Posterior vena cava (tissue), 2 donors: Measurements from ENCODE around the gene SPDYC. TPM values are rescaled to one million over a fixed set of nuclear protein-coding genes. Genes with fewer than 3 reads are reported as not detected.
"Not testable (repeated sequence)": the region's sequence is repeated elsewhere in the genome, so short reads cannot be mapped to it uniquely, and the experiment has no call there.

Experiments
- DNase-seq: peaks from one replicate; pipeline ENCODE4 v3.0.0-alpha.2; 2020; ENCODE audit warnings: low spot score
- intact Hi-C, 2 donors: fragments of 100-400 bp; cut with DNase I; formaldehyde crosslinking; loops; one replicate each; pipeline versions ENCODE4 v1.14.1 to v1.14.2; 2022 to 2023
- total RNA-seq, 2 donors: library from RNA; stranded (reverse); fragmentation: NEBNext Ultra II Directional; extraction: Animal tissue kit (Norgen Biotek cat#: 25700); gene quantifications; one replicate each; pipeline ENCODE4 v1.2.1, GENCODE V29; 2021
- donor health status: DM: yes; HTN: yes; CAD: no.
- donor health status: DM: yes; HTN: yes; CAD: no.

SPDYC gene
- total RNA-seq, 2 donors from 2014 or later: not detected

DNA sequence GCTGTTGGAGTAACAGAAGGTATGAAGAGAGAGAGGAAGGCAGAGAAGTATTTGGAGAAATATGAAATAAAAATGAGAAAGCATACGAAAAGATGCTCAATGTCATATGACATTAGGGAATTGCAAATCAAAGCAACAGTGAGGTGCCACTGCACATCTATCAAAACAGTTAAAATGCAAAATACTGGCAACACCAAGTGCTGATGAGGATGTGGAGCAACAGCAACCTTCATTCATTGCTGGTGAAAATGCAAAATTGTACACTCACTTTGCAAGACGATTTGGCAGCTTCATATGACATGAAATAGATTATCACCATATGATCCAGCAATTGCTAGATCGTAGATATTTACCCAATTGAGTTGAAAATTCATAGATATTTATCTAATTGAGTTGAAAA lies 9.4 kb upstream of the SPDYC start:
- DNase-seq: no peak
- intact Hi-C loops: no loop called here

DNA sequence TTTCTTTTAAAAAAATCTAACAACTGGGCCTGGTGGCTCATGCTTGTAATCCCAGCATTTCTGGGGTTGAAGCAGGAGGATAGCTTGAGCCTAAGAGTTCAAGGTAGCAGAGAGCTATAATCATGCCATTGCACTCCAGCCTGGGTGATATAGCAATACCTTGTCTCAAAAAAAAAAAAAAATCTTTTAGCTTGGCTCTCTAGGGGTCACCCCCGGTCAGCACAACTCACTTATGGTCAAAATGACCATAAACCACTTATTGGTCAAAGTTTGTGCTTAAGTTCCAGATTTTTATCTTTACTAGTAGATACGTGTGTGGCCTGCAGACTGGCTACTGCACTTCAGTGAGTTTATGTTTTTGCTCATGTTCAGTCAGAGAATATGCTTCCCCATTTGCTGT lies 6.3 kb upstream of the SPDYC start:
- intact Hi-C loops: no loop called here
- DNase-seq: no peak

DNA sequence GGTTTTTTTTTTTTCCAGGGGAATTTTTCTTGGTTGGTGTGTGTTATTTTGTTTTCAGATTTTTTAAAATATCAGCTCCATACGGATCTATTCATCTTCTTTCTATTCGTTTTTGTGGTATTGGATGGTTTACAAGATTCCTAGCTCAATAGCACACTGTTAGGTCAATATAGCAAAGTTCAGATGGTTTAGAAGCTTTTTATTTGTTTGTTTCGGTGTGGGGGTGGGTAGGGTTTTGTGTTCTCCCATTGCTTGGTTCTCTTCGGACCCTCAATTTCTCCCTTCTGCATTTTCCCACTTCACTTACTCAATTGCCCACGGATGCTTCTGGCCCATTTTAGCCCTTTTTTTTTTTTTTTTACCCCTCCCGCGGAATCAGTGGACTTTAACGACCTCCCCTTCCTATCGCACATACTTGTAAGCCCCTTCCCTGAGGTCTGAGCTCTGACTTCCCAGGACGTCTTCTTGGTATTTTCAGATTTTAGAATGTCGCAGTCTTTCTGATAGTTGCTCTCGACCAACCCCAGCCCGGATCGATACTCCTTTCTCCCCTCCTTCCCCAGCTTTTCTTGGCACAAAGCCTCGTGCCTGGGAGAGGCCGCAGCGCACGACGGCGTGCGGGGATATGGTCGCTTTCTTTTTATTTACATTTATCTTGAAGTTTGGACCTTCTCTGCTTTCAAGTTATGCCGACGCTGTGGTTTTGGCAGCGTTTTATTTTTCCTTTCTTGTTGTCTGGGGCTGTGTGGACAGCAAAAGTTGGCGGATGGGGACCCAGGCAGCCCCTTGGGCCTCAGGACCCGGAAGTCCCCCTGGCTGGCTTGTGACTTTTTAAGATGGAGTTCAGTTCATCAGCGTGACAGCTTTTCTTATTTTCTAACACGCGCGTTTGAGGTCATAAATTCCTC lies 4.4 kb upstream of the SPDYC start:
- intact Hi-C loops: no loop called here
- DNase-seq: no peak

DNA sequence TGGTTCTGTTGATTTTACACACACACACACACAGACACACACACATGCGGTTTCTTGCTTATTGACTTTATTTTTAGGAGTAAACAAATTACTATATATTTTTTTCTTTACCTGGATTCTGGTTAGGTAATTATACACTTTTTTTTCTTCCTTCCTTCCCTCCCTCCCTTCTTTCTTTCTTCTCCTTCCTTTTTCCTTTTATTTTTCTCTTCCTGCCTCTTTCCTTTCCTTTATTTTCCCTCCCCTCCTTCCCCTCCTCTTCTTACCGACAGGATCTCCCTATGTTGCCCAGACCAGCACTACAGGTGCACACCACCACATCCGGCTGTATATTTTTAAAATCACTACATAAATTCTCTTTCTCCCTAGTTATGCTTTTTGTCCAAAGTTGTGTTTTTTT lies 3.1 kb upstream of the SPDYC start:
- intact Hi-C loops: no loop called here

DNA sequence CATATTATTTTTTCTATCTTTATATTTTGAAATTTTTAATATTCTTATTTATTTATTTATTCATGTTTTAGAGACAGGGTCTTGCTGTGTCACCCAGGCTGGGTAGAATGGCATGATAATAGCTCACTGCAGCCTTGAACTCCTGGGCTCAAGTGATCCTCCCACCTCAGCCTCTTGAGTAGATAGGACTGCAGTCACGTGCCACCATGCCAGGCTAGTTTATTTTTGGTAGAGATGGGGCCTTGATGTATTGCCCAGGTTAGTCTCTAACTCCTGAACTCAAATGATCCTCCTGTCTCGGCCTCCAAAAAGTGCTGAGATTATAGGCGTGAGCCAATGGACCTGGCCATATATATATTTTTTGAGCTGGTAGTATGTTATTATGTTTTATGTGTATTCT lies 2.4 kb upstream of the SPDYC start:
- intact Hi-C loops: no loop called here
- DNase-seq: no peak

More for the DNA sequence above, 3.1 kb upstream of the SPDYC start:
- DNase-seq: no peak

DNA sequence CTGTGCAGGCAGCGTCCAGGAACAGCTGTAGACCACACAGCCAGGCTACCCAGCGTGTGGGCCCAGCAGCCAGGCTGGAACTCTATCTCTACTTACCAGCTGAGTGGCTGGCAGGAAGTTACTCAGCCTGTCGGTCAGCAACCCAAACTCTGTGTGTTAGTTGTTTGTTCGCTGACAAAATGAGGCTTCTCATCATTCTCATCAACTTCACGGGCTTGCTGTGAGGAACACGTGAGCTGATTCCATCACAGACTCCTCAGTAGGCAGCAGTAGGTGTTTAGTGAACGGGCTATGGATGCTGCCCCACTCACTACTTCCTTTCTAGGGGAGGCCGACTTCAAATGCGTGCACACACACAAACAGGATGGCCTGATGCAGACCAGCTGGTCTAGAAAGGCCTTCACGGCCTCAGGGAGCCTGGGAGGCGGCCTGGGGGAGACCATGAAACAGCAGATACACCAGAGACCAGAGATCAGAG lies 830 bp upstream of the SPDYC start:
- intact Hi-C loops: no loop called here
- DNase-seq: no peak

DNA sequence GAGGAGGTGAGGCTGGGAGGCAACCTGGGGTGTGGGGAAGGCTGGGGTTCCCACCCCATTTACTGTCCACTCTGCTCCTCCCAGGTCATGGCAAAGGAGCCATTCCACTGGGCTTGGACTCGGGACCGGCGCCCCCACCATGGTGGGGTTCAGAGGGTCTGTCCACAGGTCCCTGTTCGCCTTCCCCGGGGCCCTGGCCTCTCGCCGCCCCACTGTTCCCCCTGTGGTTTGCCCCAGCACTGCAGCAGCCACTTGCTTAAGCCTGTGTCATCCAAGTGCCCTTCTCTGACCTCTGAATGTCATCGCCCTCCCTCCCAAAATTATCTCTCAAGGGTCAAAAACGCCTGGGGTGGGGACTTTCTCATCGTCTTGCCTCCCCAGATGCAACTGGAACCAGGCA lies 2.6 kb downstream of the SPDYC start:
- no peak for DNase-seq
- intact Hi-C loops: no loop called here

DNA sequence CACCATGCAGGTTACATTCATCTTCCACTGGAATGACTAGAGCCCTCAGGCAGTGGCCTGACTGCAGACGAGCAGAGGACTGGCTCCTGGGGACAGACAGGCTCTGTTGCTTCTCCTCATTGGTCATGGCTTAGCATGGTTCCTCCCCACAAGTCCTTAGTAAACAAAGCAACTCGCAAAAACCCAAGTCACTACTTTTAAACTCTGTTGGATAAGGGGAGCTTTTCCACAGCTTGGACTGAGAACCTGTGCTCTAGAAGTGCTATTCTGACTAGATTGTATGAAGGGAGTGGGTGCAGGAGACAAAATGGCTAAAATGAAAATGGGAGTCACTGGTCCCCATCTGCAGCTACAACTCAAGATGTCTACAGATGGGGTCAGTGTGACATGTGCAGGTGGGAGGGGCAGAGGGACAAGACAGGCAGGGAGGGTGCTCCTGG lies 4.6 kb downstream of the SPDYC start:
- intact Hi-C loops, DNase-seq: not testable (repeated sequence)

DNA sequence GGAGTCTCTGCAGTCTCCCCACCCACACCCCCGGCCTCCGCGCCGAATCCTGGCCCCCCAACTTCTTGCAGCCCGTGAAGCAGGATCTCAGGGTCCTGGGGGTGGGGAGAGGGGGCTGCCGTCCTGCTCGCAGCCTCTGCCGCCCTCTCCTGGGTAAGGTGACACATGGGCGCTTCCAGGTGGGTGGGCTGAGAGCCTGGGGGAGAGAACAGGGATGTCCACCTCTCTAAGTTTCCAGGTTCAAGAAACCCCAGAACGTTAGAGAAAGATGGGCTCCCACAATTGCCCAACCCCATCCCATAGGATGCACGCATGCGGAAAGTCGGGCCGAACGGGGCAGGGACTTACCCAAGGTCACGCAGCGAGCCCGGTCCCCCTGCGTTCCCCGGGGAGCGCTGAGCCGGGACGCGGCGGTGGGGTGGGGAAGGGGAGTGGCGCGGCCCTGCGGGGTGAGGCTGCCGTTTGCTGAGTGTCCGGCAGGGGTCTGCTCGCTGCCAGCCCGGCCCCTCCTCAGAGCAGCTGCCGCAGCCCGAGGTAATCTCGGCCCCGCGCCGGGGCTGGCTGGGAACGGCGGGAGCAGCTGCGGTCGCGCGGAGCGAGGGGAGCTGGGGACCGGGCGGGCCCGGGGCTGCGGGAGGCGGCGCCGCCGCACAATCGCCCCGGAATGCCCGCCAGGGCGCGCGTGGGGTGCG lies 11.0 kb downstream of the SPDYC start:
- DNase-seq: peak; percentile 90
- intact Hi-C loops: loop anchor here (5.0 kb wide), 2 partner anchors 44 to 49 kb away; partner anchors contain the start of gene SYVN1 (in 1 of the 2)

DNA sequence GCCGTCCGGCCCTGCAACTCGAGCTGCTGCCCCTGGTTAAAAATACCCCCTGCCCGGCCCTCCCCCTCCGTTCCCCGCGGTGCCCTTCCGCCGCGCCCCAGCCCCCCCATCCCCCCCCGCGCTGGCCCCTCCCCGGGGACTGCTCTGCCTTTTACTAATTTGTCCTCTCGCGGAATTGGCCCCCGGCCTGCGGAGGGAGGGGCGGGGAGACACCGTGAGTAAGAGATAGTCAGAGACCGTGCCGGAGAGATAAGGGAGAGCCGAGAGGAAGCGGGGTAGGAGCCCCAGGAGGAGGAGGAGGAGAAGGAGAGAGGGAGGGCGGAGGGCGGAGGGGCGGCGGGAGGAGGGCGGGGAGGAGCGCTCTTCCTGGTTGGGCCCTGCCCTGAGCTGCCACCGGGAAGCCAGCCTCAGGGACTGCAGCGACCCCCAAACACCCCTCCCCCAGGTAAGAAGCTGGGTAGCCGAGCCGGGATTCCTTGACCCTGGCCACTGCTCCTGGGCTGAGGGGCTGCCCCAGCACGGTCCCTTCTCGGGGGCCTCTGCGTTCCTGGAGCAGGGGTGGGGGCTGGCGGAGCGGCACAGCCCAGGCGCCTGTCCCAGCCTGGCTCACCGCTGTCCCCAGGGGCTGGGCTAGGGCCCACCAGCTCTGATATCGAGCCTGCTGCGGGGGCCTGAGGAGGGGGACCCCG lies 11.7 kb downstream of the SPDYC start, which contains the start of gene CAPN1:
TSS of gene CAPN1 (plus strand) at position 360 of the 689 bp plus-strand sequence. CDS start 774 bp downstream, outside the sequence.
- DNase-seq: peak; percentile 95
- intact Hi-C loops: loop anchor here (5.0 kb wide), 2 partner anchors 44 to 49 kb away; partner anchors contain the start of gene SYVN1 (in 1 of the 2)

DNA sequence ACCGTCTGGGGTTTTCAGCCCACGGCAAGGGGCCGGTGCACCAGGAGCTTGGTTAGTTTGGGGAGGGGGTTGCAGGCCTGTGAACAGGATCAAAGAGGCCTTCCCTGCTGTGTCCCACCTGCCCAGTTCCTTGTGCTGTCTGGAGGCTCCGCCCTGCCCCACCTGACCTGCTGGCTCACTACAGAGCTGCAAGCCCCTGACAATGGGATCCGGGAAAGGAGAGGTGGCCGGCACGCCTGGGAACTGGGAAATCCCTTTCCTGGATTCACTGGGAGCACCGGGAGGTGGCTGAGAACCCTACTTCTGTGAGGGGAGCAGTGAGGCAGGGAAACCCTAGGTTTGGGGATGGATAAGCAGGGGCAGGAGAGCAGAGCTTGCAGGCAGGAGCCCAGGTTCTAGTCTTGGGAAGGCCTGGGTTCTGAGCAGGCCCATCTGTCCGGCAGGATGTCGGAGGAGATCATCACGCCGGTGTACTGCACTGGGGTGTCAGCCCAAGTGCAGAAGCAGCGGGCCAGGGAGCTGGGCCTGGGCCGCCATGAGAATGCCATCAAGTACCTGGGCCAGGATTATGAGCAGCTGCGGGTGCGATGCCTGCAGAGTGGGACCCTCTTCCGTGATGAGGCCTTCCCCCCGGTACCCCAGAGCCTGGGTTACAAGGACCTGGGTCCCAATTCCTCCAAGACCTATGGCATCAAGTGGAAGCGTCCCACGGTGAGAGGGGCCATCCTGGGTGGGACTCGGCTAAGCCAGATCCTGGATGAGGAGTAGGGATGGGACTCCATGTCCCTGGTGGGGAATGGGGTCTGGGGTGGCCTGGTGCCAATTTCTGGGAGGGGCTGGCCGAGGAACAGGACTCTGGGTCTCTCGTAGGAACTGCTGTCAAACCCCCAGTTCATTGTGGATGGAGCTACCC lies 12.5 kb downstream of the SPDYC start:
- intact Hi-C loops: loop anchor here (5.0 kb wide), 2 partner anchors 45 to 50 kb away; partner anchors contain the start of gene SYVN1 (in 1 of the 2)
- no peak for DNase-seq

DNA sequence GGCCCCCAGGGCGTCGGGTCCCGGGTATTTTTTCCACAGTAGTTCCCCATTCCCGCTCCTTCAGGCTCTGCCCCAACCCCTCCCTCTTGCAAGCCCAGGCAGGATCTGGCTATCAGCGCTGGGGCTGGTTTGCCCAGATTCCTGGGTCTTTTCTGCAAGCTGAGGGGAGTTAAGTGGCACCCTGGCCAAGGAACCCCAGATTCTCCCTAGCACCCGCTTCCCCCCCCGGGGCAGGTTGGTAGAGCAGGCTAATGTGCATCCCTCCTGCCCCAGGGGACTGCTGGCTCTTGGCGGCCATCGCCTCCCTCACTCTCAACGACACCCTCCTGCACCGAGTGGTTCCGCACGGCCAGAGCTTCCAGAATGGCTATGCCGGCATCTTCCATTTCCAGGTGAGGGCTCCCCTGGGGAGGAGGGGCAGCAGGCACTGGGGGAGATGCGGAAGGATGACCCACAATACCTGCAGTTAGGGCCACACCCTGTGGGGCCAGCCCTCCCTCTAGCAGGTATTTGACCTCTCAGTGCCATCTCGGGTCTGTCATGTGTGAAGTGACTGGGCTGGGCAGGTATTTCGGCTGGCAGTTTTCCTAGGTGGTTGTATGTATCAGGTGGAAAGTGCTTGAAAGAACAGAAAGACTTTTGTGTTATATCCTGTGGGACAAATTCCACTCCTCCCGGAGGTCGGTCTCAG lies 13.3 kb downstream of the SPDYC start:
- intact Hi-C loops: loop anchor here (5.0 kb wide), 2 partner anchors 46 to 51 kb away; partner anchors contain the start of gene SYVN1 (in 1 of the 2)
- DNase-seq: no peak

DNA sequence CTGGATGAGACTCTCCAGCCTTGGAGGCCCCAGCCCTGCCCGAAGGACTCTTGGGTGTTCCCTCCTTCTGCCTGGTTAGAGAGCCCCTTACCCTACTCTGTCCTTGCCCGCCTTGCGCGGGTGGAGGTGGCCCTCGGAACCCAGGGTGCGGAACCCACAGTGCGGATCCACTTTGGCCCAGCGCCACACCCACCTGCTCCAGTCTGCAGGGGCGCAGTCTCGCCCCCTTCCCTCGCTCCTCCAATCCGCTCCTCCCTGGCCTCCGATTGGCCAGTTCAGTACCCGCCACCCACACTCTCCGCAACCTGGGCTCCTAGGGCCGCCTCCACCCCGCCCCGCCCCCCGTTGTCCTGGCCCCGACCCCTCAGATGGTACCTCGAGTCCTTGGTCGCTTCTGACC lies 14.1 kb downstream of the SPDYC start:
- DNase-seq: no peak
- intact Hi-C loops: loop anchor here (5.0 kb wide), 2 partner anchors 47 to 52 kb away; partner anchors contain the start of gene SYVN1 (in 1 of the 2)

DNA sequence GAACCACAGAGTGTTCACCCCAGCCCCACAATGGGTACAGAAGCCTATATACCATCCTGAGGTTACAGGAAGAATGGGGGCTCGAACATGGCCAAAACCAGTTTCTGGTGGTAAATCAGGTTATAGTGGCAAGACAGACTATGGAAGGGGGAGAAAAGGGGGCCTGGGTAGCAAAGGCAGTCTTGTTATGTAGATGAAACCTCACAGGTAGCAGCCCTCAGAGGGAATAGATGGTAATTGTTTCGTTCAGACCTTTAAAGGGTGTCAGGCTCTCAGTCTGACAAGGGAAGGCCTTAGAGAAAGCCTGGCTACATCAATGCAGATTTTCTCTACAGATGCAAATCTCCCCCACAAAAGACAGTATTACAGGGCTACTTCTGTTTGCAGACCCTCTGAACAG lies 15.1 kb downstream of the SPDYC start:
- no peak for DNase-seq
- intact Hi-C loops: no loop called here

DNA sequence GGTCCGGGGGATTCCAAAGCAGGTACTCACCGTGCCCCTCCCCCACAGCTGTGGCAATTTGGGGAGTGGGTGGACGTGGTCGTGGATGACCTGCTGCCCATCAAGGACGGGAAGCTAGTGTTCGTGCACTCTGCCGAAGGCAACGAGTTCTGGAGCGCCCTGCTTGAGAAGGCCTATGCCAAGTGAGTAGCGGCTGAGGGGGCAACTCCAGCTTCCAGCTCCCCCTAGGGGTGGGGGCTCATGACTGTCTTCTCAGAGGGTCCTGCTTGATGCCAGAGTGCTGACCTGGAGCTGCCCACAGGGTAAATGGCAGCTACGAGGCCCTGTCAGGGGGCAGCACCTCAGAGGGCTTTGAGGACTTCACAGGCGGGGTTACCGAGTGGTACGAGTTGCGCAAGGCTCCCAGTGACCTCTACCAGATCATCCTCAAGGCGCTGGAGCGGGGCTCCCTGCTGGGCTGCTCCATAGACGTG lies 15.9 kb downstream of the SPDYC start:
- intact Hi-C loops: no loop called here
- DNase-seq: no peak

DNA sequence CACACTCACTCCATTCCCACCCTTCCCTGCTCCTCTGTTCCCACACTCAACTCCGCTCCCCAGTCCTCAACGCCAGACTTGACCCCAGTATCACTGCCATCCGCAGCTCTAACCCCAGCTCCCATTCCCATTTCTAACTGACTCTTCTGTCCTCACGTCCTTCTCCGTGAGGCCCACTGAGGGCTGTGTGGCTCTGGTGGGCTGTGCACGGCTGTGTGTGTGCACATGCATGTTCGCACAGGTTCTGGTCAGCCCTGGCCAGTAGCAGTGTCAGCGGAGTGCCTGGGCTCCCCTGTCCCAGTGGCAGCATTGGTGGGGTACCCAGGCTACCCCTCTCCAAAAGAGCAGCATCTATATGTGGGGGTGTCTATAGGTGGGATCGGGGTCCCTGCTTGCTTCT lies 16.7 kb downstream of the SPDYC start:
- DNase-seq: no peak
- intact Hi-C loops: no loop called here

DNA sequence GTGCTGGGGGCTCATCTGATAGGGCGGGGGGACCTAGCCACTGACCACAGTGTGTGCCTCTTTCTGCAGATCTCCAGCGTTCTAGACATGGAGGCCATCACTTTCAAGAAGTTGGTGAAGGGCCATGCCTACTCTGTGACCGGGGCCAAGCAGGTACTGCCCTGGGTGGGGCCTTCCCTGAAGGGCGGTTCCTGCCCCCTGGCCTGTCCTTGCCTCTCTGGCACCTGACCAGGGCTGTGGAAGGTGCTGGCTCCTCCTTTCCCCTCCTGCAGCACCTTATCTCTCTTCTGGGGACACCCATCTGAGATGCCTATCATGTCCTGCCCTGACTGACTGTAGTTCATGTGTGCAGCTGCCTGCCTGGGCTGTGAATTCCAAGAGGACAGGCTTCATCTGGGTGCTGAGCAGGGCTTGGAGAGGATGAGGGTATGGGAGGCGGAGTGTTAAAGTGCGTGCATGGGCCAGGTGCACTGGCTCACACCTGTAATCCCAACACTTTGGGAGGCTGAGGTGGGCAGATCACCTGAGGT lies 17.2 kb downstream of the SPDYC start:
- no peak for DNase-seq
- intact Hi-C loops: no loop called here
